Activated T-cell treated with anti-CD3 and anti-CD28 coated beads for 1 hour (primary cell): ENCODE measurements around the gene MKI67.
"Not testable (repeated sequence)": the region's sequence is repeated elsewhere in the genome, so short reads cannot be mapped to it uniquely, and the experiment has no call there.

Experiments used
- DNase-seq: peaks from one replicate; pipeline ENCODE4 v3.0.0-alpha.2; 2020; ENCODE audit warnings: low read depth

The MKI67 gene

GRCh38 chr10:128125944-128126764, at the start of gene MKI67:
Gene MKI67 (minus strand): TSS chr10:128126423. CDS start chr10:128125667, 756 bp downstream.
- peak; percentile 88 for DNase-seq

GRCh38 chr10:128174581-128175559, 48.6 kb upstream of the MKI67 start:
- DNase-seq, result no peak

GRCh38 chr10:128173386-128173785, 47.2 kb upstream of the MKI67 start:
- DNase-seq, result no peak

- DNase-seq, result no peak
Measured at GRCh38 chr10:128172756-128173155, 46.5 kb upstream of the MKI67 start.

GRCh38 chr10:128169811-128170379, 43.7 kb upstream of the MKI67 start:
- no peak for DNase-seq

GRCh38 chr10:128167926-128168520, 41.8 kb upstream of the MKI67 start:
- no peak for DNase-seq

GRCh38 chr10:128167123-128167522, 40.9 kb upstream of the MKI67 start:
- not testable (repeated sequence) for DNase-seq

GRCh38 chr10:128166151-128166550, 39.9 kb upstream of the MKI67 start:
- DNase-seq, result no peak

- DNase-seq, result no peak
Measured at GRCh38 chr10:128165536-128165935, 39.3 kb upstream of the MKI67 start.

- no peak for DNase-seq
Measured at GRCh38 chr10:128163701-128164100, 37.5 kb upstream of the MKI67 start.

- DNase-seq, result no peak
Measured at GRCh38 chr10:128161031-128161430, 34.8 kb upstream of the MKI67 start.

- no peak for DNase-seq
Measured at GRCh38 chr10:128160297-128160711, 34.1 kb upstream of the MKI67 start.

GRCh38 chr10:128158021-128158795, 32.0 kb upstream of the MKI67 start:
- no peak for DNase-seq

- DNase-seq, result no peak
Measured at GRCh38 chr10:128156999-128157755, 31.0 kb upstream of the MKI67 start.

GRCh38 chr10:128152741-128153580, 26.7 kb upstream of the MKI67 start:
- no peak for DNase-seq

GRCh38 chr10:128151031-128151430, 24.8 kb upstream of the MKI67 start:
- DNase-seq, result no peak

GRCh38 chr10:128150561-128150960, 24.3 kb upstream of the MKI67 start:
- no peak for DNase-seq

GRCh38 chr10:128150045-128150493, 23.8 kb upstream of the MKI67 start:
- DNase-seq, result peak; percentile 69

GRCh38 chr10:128149267-128150014, 23.2 kb upstream of the MKI67 start:
- DNase-seq, result no peak
